Measurements from ENCODE around the gene FNDC3B.

DNA sequence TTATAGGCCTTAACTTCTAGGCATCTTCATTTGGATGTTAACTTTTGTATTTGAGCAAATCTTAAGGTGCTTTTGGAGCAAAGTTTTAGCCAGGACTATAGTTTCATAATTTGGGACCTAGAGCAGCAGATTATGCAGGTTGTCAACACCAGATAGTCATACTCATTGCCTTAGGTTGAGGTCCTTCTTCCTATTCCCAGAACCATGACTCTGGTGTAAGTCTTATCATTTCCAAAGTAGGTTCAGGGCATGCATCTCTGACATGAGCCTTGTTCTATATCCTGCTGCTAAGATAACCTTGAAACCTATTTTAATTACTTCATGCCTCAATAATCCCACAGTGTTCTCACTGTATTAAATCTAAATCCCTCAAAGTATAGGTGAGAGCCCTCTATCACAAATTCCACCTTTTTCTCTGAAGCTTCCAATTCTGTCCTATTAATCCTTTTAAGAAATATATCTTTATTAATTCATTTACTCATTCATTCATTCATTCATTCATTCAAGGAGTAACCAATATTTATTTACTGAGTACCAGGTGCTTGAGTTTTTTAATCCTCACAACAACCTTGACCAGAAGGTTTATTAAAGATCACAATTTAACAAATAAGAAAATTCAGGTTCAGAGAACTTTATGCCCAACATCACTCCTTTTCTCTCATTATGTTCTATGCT lies 2.7 kb upstream of the FNDC3B start:
- TF ChIP-seq GATA2 (IDR thresholded peaks at IDR 0.05; ENCODE audit: low read depth, low read length) = no peak
- TF ChIP-seq GATA3 (IDR thresholded peaks at IDR 0.05; ENCODE audit: low read depth, low read length) = no peak
